WTC11 (cell line): ENCODE measurements around the gene OR2T10.
"Not testable (repeated sequence)": the region's sequence is repeated elsewhere in the genome, so short reads cannot be mapped to it uniquely, and the experiment has no call there.

Source experiments
- CREB1 ChIP-seq: sonication (generic); formaldehyde crosslinking; IDR thresholded peaks from 2 replicates; pipeline ENCODE4 v1.8.0; 2023; ENCODE audit warnings: mild to moderate bottlenecking, missing genetic modification reagents
- CREM ChIP-seq: sonication (generic); formaldehyde crosslinking; IDR thresholded peaks from 2 replicates; pipeline ENCODE4 v1.8.1; 2022; ENCODE audit warnings: mild to moderate bottlenecking, missing genetic modification reagents, moderate library complexity
- GABPB1 ChIP-seq: sonication (generic); formaldehyde crosslinking; IDR thresholded peaks from 2 replicates; pipeline ENCODE4 v1.8.1; 2023; ENCODE audit warnings: mild to moderate bottlenecking, missing genetic modification reagents
- MYBL2 ChIP-seq: sonication (generic); formaldehyde crosslinking; IDR thresholded peaks from 2 replicates; pipeline ENCODE4 v1.8.1; 2023; ENCODE audit warnings: mild to moderate bottlenecking, moderate library complexity, missing genetic modification reagents
- NR2C2 ChIP-seq: sonication (generic); formaldehyde crosslinking; IDR thresholded peaks from 2 replicates; pipeline ENCODE4 v1.8.0; 2022; ENCODE audit warnings: mild to moderate bottlenecking, missing genetic modification reagents
- TCF7 ChIP-seq: sonication (generic); formaldehyde crosslinking; IDR thresholded peaks from 2 replicates; pipeline ENCODE4 v1.8.0; 2022; ENCODE audit warnings: mild to moderate bottlenecking, low read depth, missing genetic modification reagents, moderate library complexity
- TF ChIP-seq, protein P1 (sequence below): sonication (generic); formaldehyde crosslinking; IDR thresholded peaks from 2 replicates; pipeline ENCODE4 v1.8.0; 2023; ENCODE audit warnings: missing genetic modification reagents
- TF ChIP-seq, protein P2 (sequence below): sonication (generic); formaldehyde crosslinking; IDR thresholded peaks from 2 replicates; pipeline ENCODE4 v1.8.0; 2022; ENCODE audit warnings: mild to moderate bottlenecking, missing genetic modification reagents
- TF ChIP-seq, protein P3 (sequence below): fragments of 200-600 bp; IDR thresholded peaks from 2 replicates; pipeline ENCODE4 v1.8.0; 2022; ENCODE audit warnings: antibody characterized with exemption
- TF ChIP-seq, protein P4 (sequence below): sonication (generic); formaldehyde crosslinking; IDR thresholded peaks from 2 replicates; pipeline ENCODE4 v1.8.1; 2022; ENCODE audit warnings: low read depth, missing genetic modification reagents, borderline replicate concordance
- TF ChIP-seq, protein P5 (sequence below): sonication (generic); formaldehyde crosslinking; IDR thresholded peaks from 2 replicates; pipeline ENCODE4 v1.8.1; 2023; ENCODE audit warnings: mild to moderate bottlenecking, missing genetic modification reagents, borderline replicate concordance
- TF ChIP-seq, protein P6 (sequence below): sonication (generic); formaldehyde crosslinking; IDR thresholded peaks from 2 replicates; pipeline ENCODE4 v1.8.1; 2023; ENCODE audit warnings: mild to moderate bottlenecking, missing genetic modification reagents, moderate library complexity
- TF ChIP-seq, protein P7 (sequence below): sonication (generic); formaldehyde crosslinking; IDR thresholded peaks from 2 replicates; pipeline ENCODE4 v1.8.0; 2023; ENCODE audit warnings: missing genetic modification reagents, mild to moderate bottlenecking, borderline replicate concordance

DNA sequence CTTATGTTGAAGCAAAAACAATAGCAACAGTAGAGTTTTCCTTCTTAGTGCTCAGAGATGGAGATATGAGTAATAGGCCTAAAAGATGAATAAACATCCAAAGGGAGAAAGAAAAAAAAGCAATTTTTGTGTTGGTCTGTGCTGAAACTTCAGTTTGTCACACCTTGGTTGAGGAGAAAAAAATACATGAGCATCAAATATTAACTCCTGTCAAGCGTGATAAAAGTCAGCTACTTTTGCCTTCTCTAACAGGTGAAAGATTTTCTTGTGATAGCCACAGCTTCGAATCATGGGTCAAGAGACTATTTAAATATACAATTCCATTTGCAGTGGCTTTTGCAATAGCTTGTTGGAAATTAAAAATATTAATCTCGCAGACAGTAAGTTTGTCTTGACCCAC is 43.4 kb upstream of the OR2T10 start:
- TF ChIP-seq, protein P1, sequence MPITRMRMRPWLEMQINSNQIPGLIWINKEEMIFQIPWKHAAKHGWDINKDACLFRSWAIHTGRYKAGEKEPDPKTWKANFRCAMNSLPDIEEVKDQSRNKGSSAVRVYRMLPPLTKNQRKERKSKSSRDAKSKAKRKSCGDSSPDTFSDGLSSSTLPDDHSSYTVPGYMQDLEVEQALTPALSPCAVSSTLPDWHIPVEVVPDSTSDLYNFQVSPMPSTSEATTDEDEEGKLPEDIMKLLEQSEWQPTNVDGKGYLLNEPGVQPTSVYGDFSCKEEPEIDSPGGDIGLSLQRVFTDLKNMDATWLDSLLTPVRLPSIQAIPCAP (CRISPR knock-in tag): not testable (repeated sequence)
- TF ChIP-seq, protein P2, sequence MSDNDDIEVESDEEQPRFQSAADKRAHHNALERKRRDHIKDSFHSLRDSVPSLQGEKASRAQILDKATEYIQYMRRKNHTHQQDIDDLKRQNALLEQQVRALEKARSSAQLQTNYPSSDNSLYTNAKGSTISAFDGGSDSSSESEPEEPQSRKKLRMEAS: not testable (repeated sequence)
- not testable (repeated sequence) for TF ChIP-seq GABPB1 (CRISPR knock-in tag); TCF7 (CRISPR knock-in tag); CREM (CRISPR knock-in tag); CREB1 (CRISPR knock-in tag); NR2C2; MYBL2 (CRISPR knock-in tag)
- TF ChIP-seq, protein P3, sequence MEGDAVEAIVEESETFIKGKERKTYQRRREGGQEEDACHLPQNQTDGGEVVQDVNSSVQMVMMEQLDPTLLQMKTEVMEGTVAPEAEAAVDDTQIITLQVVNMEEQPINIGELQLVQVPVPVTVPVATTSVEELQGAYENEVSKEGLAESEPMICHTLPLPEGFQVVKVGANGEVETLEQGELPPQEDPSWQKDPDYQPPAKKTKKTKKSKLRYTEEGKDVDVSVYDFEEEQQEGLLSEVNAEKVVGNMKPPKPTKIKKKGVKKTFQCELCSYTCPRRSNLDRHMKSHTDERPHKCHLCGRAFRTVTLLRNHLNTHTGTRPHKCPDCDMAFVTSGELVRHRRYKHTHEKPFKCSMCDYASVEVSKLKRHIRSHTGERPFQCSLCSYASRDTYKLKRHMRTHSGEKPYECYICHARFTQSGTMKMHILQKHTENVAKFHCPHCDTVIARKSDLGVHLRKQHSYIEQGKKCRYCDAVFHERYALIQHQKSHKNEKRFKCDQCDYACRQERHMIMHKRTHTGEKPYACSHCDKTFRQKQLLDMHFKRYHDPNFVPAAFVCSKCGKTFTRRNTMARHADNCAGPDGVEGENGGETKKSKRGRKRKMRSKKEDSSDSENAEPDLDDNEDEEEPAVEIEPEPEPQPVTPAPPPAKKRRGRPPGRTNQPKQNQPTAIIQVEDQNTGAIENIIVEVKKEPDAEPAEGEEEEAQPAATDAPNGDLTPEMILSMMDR: not testable (repeated sequence)
- TF ChIP-seq, protein P4, sequence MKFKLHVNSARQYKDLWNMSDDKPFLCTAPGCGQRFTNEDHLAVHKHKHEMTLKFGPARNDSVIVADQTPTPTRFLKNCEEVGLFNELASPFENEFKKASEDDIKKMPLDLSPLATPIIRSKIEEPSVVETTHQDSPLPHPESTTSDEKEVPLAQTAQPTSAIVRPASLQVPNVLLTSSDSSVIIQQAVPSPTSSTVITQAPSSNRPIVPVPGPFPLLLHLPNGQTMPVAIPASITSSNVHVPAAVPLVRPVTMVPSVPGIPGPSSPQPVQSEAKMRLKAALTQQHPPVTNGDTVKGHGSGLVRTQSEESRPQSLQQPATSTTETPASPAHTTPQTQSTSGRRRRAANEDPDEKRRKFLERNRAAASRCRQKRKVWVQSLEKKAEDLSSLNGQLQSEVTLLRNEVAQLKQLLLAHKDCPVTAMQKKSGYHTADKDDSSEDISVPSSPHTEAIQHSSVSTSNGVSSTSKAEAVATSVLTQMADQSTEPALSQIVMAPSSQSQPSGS (CRISPR knock-in tag): not testable (repeated sequence)
- TF ChIP-seq, protein P5, sequence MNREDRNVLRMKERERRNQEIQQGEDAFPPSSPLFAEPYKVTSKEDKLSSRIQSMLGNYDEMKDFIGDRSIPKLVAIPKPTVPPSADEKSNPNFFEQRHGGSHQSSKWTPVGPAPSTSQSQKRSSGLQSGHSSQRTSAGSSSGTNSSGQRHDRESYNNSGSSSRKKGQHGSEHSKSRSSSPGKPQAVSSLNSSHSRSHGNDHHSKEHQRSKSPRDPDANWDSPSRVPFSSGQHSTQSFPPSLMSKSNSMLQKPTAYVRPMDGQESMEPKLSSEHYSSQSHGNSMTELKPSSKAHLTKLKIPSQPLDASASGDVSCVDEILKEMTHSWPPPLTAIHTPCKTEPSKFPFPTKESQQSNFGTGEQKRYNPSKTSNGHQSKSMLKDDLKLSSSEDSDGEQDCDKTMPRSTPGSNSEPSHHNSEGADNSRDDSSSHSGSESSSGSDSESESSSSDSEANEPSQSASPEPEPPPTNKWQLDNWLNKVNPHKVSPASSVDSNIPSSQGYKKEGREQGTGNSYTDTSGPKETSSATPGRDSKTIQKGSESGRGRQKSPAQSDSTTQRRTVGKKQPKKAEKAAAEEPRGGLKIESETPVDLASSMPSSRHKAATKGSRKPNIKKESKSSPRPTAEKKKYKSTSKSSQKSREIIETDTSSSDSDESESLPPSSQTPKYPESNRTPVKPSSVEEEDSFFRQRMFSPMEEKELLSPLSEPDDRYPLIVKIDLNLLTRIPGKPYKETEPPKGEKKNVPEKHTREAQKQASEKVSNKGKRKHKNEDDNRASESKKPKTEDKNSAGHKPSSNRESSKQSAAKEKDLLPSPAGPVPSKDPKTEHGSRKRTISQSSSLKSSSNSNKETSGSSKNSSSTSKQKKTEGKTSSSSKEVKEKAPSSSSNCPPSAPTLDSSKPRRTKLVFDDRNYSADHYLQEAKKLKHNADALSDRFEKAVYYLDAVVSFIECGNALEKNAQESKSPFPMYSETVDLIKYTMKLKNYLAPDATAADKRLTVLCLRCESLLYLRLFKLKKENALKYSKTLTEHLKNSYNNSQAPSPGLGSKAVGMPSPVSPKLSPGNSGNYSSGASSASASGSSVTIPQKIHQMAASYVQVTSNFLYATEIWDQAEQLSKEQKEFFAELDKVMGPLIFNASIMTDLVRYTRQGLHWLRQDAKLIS: not testable (repeated sequence)
- TF ChIP-seq, protein P6, sequence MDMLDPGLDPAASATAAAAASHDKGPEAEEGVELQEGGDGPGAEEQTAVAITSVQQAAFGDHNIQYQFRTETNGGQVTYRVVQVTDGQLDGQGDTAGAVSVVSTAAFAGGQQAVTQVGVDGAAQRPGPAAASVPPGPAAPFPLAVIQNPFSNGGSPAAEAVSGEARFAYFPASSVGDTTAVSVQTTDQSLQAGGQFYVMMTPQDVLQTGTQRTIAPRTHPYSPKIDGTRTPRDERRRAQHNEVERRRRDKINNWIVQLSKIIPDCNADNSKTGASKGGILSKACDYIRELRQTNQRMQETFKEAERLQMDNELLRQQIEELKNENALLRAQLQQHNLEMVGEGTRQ (CRISPR knock-in tag): not testable (repeated sequence)
- TF ChIP-seq, protein P7, sequence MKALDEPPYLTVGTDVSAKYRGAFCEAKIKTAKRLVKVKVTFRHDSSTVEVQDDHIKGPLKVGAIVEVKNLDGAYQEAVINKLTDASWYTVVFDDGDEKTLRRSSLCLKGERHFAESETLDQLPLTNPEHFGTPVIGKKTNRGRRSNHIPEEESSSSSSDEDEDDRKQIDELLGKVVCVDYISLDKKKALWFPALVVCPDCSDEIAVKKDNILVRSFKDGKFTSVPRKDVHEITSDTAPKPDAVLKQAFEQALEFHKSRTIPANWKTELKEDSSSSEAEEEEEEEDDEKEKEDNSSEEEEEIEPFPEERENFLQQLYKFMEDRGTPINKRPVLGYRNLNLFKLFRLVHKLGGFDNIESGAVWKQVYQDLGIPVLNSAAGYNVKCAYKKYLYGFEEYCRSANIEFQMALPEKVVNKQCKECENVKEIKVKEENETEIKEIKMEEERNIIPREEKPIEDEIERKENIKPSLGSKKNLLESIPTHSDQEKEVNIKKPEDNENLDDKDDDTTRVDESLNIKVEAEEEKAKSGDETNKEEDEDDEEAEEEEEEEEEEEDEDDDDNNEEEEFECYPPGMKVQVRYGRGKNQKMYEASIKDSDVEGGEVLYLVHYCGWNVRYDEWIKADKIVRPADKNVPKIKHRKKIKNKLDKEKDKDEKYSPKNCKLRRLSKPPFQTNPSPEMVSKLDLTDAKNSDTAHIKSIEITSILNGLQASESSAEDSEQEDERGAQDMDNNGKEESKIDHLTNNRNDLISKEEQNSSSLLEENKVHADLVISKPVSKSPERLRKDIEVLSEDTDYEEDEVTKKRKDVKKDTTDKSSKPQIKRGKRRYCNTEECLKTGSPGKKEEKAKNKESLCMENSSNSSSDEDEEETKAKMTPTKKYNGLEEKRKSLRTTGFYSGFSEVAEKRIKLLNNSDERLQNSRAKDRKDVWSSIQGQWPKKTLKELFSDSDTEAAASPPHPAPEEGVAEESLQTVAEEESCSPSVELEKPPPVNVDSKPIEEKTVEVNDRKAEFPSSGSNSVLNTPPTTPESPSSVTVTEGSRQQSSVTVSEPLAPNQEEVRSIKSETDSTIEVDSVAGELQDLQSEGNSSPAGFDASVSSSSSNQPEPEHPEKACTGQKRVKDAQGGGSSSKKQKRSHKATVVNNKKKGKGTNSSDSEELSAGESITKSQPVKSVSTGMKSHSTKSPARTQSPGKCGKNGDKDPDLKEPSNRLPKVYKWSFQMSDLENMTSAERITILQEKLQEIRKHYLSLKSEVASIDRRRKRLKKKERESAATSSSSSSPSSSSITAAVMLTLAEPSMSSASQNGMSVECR (CRISPR knock-in tag): not testable (repeated sequence)
